Parathyroid adenoma (tissue), 2 donors: Measurements from ENCODE around the gene GPR87.

Experiments
- H2AFZ ChIP-seq: fragments of 300-600 bp; sonication (generic); one replicate; pipeline ENCODE4 v1.7.0; 2017; ENCODE audit warnings: antibody characterized with exemption, mild to moderate bottlenecking
- H3K27ac ChIP-seq: fragments of 300-600 bp; sonication (generic); one replicate; pipeline ENCODE4 v1.7.0; 2017
- H3K27me3 ChIP-seq: fragments of 300-600 bp; sonication (generic); one replicate; pipeline ENCODE4 v1.7.0; 2017; ENCODE audit warnings: low read length; ENCODE audit not compliant: control insufficient read depth, insufficient read depth
- H3K36me3 ChIP-seq: fragments of 300-600 bp; sonication (generic); one replicate; pipeline ENCODE4 v1.7.0; 2017; ENCODE audit warnings: low read length; ENCODE audit not compliant: control insufficient read depth, insufficient read depth
- H3K4me1 ChIP-seq: fragments of 300-600 bp; sonication (generic); one replicate; pipeline ENCODE4 v1.7.0; 2017; ENCODE audit warnings: control low read depth
- H3K4me2 ChIP-seq: fragments of 300-600 bp; sonication (generic); one replicate; pipeline ENCODE4 v1.7.0; 2017; ENCODE audit warnings: low read length
- H3K4me3 ChIP-seq: fragments of 300-600 bp; sonication (generic); one replicate; pipeline ENCODE4 v1.7.0; 2017; ENCODE audit warnings: low read depth, low read length
- H3K79me2 ChIP-seq: fragments of 300-600 bp; sonication (generic); one replicate; pipeline ENCODE4 v1.7.0; 2017; ENCODE audit warnings: control low read depth
- H3K9ac ChIP-seq: fragments of 300-600 bp; sonication (generic); one replicate; pipeline ENCODE4 v1.7.0; 2017; ENCODE audit warnings: mild to moderate bottlenecking
- H3K9me3 ChIP-seq: fragments of 300-600 bp; sonication (generic); one replicate; pipeline ENCODE4 v1.7.0; 2017; ENCODE audit warnings: low read length; ENCODE audit not compliant: control insufficient read depth
- TF ChIP-seq, protein P1 (sequence below): fragments of 300-600 bp; sonication (generic); IDR thresholded peaks from one replicate; pipeline ENCODE4 v1.7.0; 2017; ENCODE audit warnings: antibody characterized with exemption, mild to moderate bottlenecking
- donor health status: primary hyperparathyroidism.

The GPR87 gene

DNA sequence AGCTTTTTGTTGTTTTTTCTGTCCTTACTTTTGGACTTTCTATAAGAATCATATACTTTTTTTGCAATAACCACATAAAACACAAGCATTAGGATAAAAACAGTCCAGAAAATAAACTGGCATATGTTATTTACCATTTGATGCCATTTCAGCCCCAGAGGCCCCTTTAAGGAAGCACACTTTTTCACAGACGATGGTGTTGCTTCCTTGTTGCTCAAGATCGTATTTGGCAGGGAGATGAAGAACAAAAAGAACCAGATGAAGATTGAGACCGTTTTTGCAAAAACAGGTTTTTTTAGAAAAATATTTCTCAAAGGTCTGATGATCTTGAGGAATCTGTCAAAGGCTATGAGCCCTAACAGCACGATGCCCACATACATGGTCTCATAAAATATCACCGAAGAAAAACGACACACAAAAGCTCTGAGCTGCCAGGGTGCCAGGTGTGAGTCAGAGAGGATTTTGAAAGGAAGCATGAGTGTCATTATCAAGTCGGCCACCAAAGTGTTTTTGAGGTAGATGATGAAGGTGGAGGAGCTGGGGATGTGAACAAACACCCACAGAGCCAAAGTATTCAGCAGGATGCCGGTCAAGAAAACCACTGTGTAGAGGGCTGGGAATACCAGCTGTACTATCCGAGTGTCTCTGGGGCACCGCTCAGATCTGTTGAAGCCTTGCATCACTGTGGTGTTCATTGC, 11.8 kb upstream of the GPR87 start:
- Histone ChIP-seq H3K27ac (no peak overlapping the region), H3K9me3 (no peaks in the 10 kb centered on the region), H3K36me3 (no peaks in the 10 kb centered on the region), H3K4me3 (no peak overlapping the region), H3K79me2 (no peaks in the 10 kb centered on the region), H2AFZ (peak overlapping the region; percentile 10), H3K27me3 (no peaks in the 10 kb centered on the region), H3K4me2 (no peak overlapping the region), H3K9ac (no peak overlapping the region), H3K4me1 (peaks cover 3% of the 10 kb centered on the region)
- TF ChIP-seq, protein P1, sequence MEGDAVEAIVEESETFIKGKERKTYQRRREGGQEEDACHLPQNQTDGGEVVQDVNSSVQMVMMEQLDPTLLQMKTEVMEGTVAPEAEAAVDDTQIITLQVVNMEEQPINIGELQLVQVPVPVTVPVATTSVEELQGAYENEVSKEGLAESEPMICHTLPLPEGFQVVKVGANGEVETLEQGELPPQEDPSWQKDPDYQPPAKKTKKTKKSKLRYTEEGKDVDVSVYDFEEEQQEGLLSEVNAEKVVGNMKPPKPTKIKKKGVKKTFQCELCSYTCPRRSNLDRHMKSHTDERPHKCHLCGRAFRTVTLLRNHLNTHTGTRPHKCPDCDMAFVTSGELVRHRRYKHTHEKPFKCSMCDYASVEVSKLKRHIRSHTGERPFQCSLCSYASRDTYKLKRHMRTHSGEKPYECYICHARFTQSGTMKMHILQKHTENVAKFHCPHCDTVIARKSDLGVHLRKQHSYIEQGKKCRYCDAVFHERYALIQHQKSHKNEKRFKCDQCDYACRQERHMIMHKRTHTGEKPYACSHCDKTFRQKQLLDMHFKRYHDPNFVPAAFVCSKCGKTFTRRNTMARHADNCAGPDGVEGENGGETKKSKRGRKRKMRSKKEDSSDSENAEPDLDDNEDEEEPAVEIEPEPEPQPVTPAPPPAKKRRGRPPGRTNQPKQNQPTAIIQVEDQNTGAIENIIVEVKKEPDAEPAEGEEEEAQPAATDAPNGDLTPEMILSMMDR: no peak

GRCh38 chr3:151327571-151328198, 11.1 kb upstream of the GPR87 start:
- H3K4me2 ChIP-seq: peak overlapping the region; percentile 31
- H3K36me3 ChIP-seq: no peaks in the 10 kb centered on the region
- TF ChIP-seq, protein P1: peak; percentile 56
- H3K9ac ChIP-seq: no peak overlapping the region
- no peaks in the 10 kb centered on the region for H3K9me3 ChIP-seq
- H3K27me3 ChIP-seq: no peaks in the 10 kb centered on the region
- no peak overlapping the region for H3K27ac ChIP-seq
- peaks cover 3% of the 10 kb centered on the region for H3K4me1 ChIP-seq
- H3K79me2 ChIP-seq: no peaks in the 10 kb centered on the region
- no peak overlapping the region for H3K4me3 ChIP-seq
- peak overlapping the region; percentile 16 for H2AFZ ChIP-seq

GRCh38 chr3:151322511-151322910, 5.9 kb upstream of the GPR87 start:
- Histone ChIP-seq H3K4me3 (no peak overlapping the region), H2AFZ (no peak overlapping the region), H3K27ac (no peak overlapping the region), H3K4me1 (no peaks in the 10 kb centered on the region), H3K27me3 (no peaks in the 10 kb centered on the region), H3K9ac (no peak overlapping the region), H3K79me2 (no peaks in the 10 kb centered on the region), H3K4me2 (no peak overlapping the region), H3K36me3 (no peaks in the 10 kb centered on the region), H3K9me3 (no peaks in the 10 kb centered on the region)
- TF ChIP-seq, protein P1: no peak

GRCh38 chr3:151321526-151321925, 4.9 kb upstream of the GPR87 start:
- no peaks in the 10 kb centered on the region for H3K79me2 ChIP-seq
- no peak overlapping the region for H3K4me2 ChIP-seq
- H2AFZ ChIP-seq: no peak overlapping the region
- no peak overlapping the region for H3K4me3 ChIP-seq
- no peaks in the 10 kb centered on the region for H3K36me3 ChIP-seq
- H3K9me3 ChIP-seq: no peaks in the 10 kb centered on the region
- no peaks in the 10 kb centered on the region for H3K4me1 ChIP-seq
- no peak overlapping the region for H3K27ac ChIP-seq
- no peak overlapping the region for H3K9ac ChIP-seq
- TF ChIP-seq, protein P1: no peak
- H3K27me3 ChIP-seq: no peaks in the 10 kb centered on the region

GRCh38 chr3:151320131-151320530, 3.5 kb upstream of the GPR87 start:
- no peak overlapping the region for H3K9ac ChIP-seq
- H3K79me2 ChIP-seq: no peaks in the 10 kb centered on the region
- no peak overlapping the region for H2AFZ ChIP-seq
- TF ChIP-seq, protein P1: no peak
- no peak overlapping the region for H3K27ac ChIP-seq
- no peaks in the 10 kb centered on the region for H3K36me3 ChIP-seq
- no peaks in the 10 kb centered on the region for H3K4me1 ChIP-seq
- no peaks in the 10 kb centered on the region for H3K27me3 ChIP-seq
- no peak overlapping the region for H3K4me3 ChIP-seq
- H3K4me2 ChIP-seq: no peak overlapping the region
- no peaks in the 10 kb centered on the region for H3K9me3 ChIP-seq
